OCI-LY7 (cell line): Measurements from ENCODE around the gene USP31. TPM values are rescaled to one million over a fixed set of nuclear protein-coding genes. Genes with fewer than 3 reads are reported as not detected.

Experiments
- BruUV-seq: library from RNA; stranded (reverse); fragments of 400-500 nt; replicated peaks from 2 replicates; lab custom pipeline; 2021; lab: Mats Ljungman, UMichigan
- CTCF ChIA-PET: fragments of 300-600 bp; sonication (Branson Sonifier 250); formaldehyde crosslinking; loops from one replicate; lab custom pipeline; 2022; ENCODE audit warnings: antibody characterized with exemption; ENCODE audit not compliant: unreplicated experiment; lab: Charles Lee
- POLR2A ChIA-PET: fragments of 300-600 bp; sonication (Branson Sonifier 250); formaldehyde crosslinking; loops from one replicate; lab custom pipeline; 2022; ENCODE audit warnings: antibody characterized with exemption; lab: Charles Lee
- DNase-seq: peaks from one replicate; pipeline ENCODE4 v3.0.0-alpha.2; 2015; ENCODE audit warnings: low spot score
- H2AFZ ChIP-seq: fragments of 200-600 bp; sonication (generic), shearing (Covaris generic); 2 replicates; pipeline ENCODE4 v1.6.1; 2014; ENCODE audit warnings: mild to moderate bottlenecking, antibody characterized with exemption, low read length, moderate library complexity
- H3K27ac ChIP-seq: fragments of 200-600 bp; sonication (generic); 2 replicates; pipeline ENCODE4 v1.5.1; 2014; ENCODE audit warnings: mixed run types, low read depth, mild to moderate bottlenecking, moderate library complexity, low read length, inconsistent platforms; ENCODE audit not compliant: poor library complexity, severe bottlenecking
- H3K36me3 ChIP-seq: fragments of 200-600 bp; sonication (generic); 2 replicates; pipeline ENCODE4 v1.6.1; 2014; ENCODE audit warnings: mild to moderate bottlenecking, antibody characterized with exemption, low read length, moderate library complexity, mixed read lengths; ENCODE audit not compliant: insufficient read depth
- H3K4me1 ChIP-seq: fragments of 200-600 bp; sonication (generic); 2 replicates; pipeline ENCODE4 v1.5.1; 2014; ENCODE audit warnings: mild to moderate bottlenecking, low read length; ENCODE audit not compliant: insufficient read depth, poor library complexity, severe bottlenecking
- H3K4me2 ChIP-seq: fragments of 200-600 bp; sonication (generic); 2 replicates; pipeline ENCODE4 v1.6.1; 2014; ENCODE audit warnings: mild to moderate bottlenecking, low read length
- H3K4me3 ChIP-seq: fragments of 200-600 bp; sonication (generic); 2 replicates; pipeline ENCODE4 v1.5.1; 2014; ENCODE audit warnings: mild to moderate bottlenecking, low read depth, low read length; ENCODE audit not compliant: poor library complexity, severe bottlenecking
- H3K79me2 ChIP-seq: fragments of 200-600 bp; sonication (generic); 2 replicates; pipeline ENCODE4 v1.6.1; 2016; ENCODE audit warnings: low read depth, mild to moderate bottlenecking, low read length, moderate library complexity, mixed read lengths; ENCODE audit not compliant: insufficient read depth
- H3K9me2 ChIP-seq: fragments of 200-600 bp; sonication (generic); 2 replicates; pipeline ENCODE4 v1.6.1; 2016; ENCODE audit warnings: mild to moderate bottlenecking, low read length, mixed read lengths; ENCODE audit not compliant: insufficient read depth
- H3K9me3 ChIP-seq: fragments of 200-600 bp; sonication (generic); 2 replicates; pipeline ENCODE4 v1.6.1; 2014; ENCODE audit warnings: mild to moderate bottlenecking, mixed run types, low read length, mixed read lengths
- H4K20me1 ChIP-seq: fragments of 200-600 bp; sonication (generic); 2 replicates; pipeline ENCODE4 v1.6.1; 2014; ENCODE audit warnings: mild to moderate bottlenecking, antibody characterized with exemption, low read length, moderate library complexity, mixed read lengths; ENCODE audit not compliant: insufficient read depth
- CTCF ChIP-seq: fragments of 200-600 bp; sonication (generic); conservative IDR thresholded peaks from 2 replicates; pipeline ENCODE4 v1.5.1; 2014; ENCODE audit warnings: mild to moderate bottlenecking, antibody characterized with exemption, low read length, moderate library complexity, mixed read lengths
- EZH2phosphoT487 ChIP-seq: fragments of 200-600 bp; sonication (generic); IDR thresholded peaks from 2 replicates; pipeline ENCODE4 v1.6.1; 2018; ENCODE audit warnings: low read depth, borderline replicate concordance, mild to moderate bottlenecking, mixed run types, antibody characterized with exemption, low read length, moderate library complexity, mixed read lengths
- intact Hi-C: fragments of 100-400 bp; cut with micrococcal nuclease; formaldehyde crosslinking; loops from one replicate; pipeline ENCODE4 v1.10.0; 2022; ENCODE audit not compliant: unreplicated experiment
- total RNA-seq, 2 experiments: library from RNA; depleted of rRNA in 1 of 2; stranded (reverse); fragments of >200 nt in 1 of 2; shearing (Covaris generic) in 1 of 2; gene quantifications; 2 replicates each; pipeline ENCODE4 v1.2.3, GENCODE V29; 2014 to 2022

The USP31 gene
- total RNA-seq, 2 experiments from 2014 or later = 9.0 to 12.2 TPM

- CTCF ChIA-PET = no interaction called here
- BruUV-seq = no TSS peak
- Histone ChIP-seq H3K4me1 (no peaks in the 10 kb centered on the region), H3K36me3 (no peaks in the 10 kb centered on the region), H3K27ac (no peak overlapping the region), H4K20me1 (no peaks in the 10 kb centered on the region), H3K4me2 (no peak overlapping the region), H3K9me2 (no peaks in the 10 kb centered on the region), H2AFZ (no peak overlapping the region), H3K9me3 (no peaks in the 10 kb centered on the region), H3K4me3 (no peak overlapping the region), H3K79me2 (no peaks in the 10 kb centered on the region)
- no peak for TF ChIP-seq EZH2phosphoT487
- TF ChIP-seq CTCF = no peak
- POLR2A ChIA-PET = no interaction called here
- DNase-seq = no peak
- intact Hi-C loops = no loop called here
These were observed 125.2 kb downstream of the USP31 start for GRCh38 chr16:23024044-23024443.

- no peaks in the 10 kb centered on the region for H3K79me2 ChIP-seq
- no TSS peak for BruUV-seq
- no peak overlapping the region for H3K4me2 ChIP-seq
- ChIA-PET POLR2A (no interaction called here), CTCF (no interaction called here)
- H3K36me3 ChIP-seq = no peaks in the 10 kb centered on the region
- TF ChIP-seq CTCF (no peak), EZH2phosphoT487 (no peak)
- no peaks in the 10 kb centered on the region for H3K4me1 ChIP-seq
- no peak overlapping the region for H3K4me3 ChIP-seq
- intact Hi-C loops = no loop called here
- H4K20me1 ChIP-seq = no peaks in the 10 kb centered on the region
- no peak overlapping the region for H3K27ac ChIP-seq
- no peaks in the 10 kb centered on the region for H3K9me3 ChIP-seq
- H3K9me2 ChIP-seq = no peaks in the 10 kb centered on the region
- DNase-seq = no peak
- H2AFZ ChIP-seq = no peak overlapping the region
These were observed 129.2 kb downstream of the USP31 start for GRCh38 chr16:23020084-23020483.

- no peak for DNase-seq
- Histone ChIP-seq H3K4me2 (no peak overlapping the region), H3K9me3 (no peaks in the 10 kb centered on the region), H3K4me3 (no peak overlapping the region), H3K9me2 (no peaks in the 10 kb centered on the region), H3K36me3 (no peaks in the 10 kb centered on the region), H4K20me1 (no peaks in the 10 kb centered on the region), H3K27ac (no peak overlapping the region), H3K79me2 (no peaks in the 10 kb centered on the region), H3K4me1 (no peaks in the 10 kb centered on the region), H2AFZ (no peak overlapping the region)
- intact Hi-C loops = no loop called here
- POLR2A ChIA-PET = no interaction called here
- TF ChIP-seq CTCF = no peak
- CTCF ChIA-PET = no interaction called here
- BruUV-seq = no TSS peak
These were observed 132.9 kb downstream of the USP31 start for GRCh38 chr16:23016368-23016767.
